ENCODE data around the gene LSAMP. TPM values are rescaled to one million over a fixed set of nuclear protein-coding genes. Genes with fewer than 3 reads are reported as not detected.

LSAMP gene
- total RNA-seq, 1 experiment from 2014 or later = not detected

GRCh38 chr3:116097226-116097625, 348.1 kb downstream of the LSAMP start:
- TF ChIP-seq EZH2 (IDR thresholded peaks at IDR 0.05; ENCODE audit: low read depth) (no peak), CTCF (conservative IDR thresholded peaks at IDR 0.05) (no peak)
- Histone ChIP-seq H3K27ac (no peak overlapping the region), H3K36me3 (ENCODE audit: low read depth) (no peaks in the 10 kb centered on the region), H3K9me3 (ENCODE audit: insufficient read depth, low read depth) (no peaks in the 10 kb centered on the region), H3F3A (ENCODE audit: insufficient read depth, low read depth) (no peaks in the 10 kb centered on the region), H3K4me1 (replicated peaks; ENCODE audit: insufficient read depth) (no peaks in the 10 kb centered on the region), H3K79me2 (ENCODE audit: low read depth) (no peaks in the 10 kb centered on the region), H4K20me1 (ENCODE audit: insufficient read depth) (no peaks in the 10 kb centered on the region), H3K4me2 (no peak overlapping the region), H3K4me3 (no peak overlapping the region), H3K27me3 (ENCODE audit: insufficient read depth, low read depth) (no peaks in the 10 kb centered on the region), H2AFZ (no peak overlapping the region), H3K9me2 (ENCODE audit: insufficient read depth) (no peaks in the 10 kb centered on the region)
- BruUV-seq (replicated peaks) = no TSS peak
- no peak for DNase-seq
- ChIA-PET POLR2A (ENCODE audit: unreplicated experiment) (no interaction called here), CTCF (no interaction called here)
- intact Hi-C loops (cut with micrococcal nuclease; ENCODE audit: unreplicated experiment) = no loop called here

- TF ChIP-seq CTCF (conservative IDR thresholded peaks at IDR 0.05) (no peak), EZH2 (IDR thresholded peaks at IDR 0.05; ENCODE audit: low read depth) (no peak)
- no peak for DNase-seq
- Histone ChIP-seq H3K36me3 (ENCODE audit: low read depth) (no peaks in the 10 kb centered on the region), H3K27ac (no peak overlapping the region), H3K4me3 (no peak overlapping the region), H4K20me1 (ENCODE audit: insufficient read depth) (no peaks in the 10 kb centered on the region), H3K79me2 (ENCODE audit: low read depth) (no peaks in the 10 kb centered on the region), H2AFZ (no peak overlapping the region), H3K4me1 (replicated peaks; ENCODE audit: insufficient read depth) (no peaks in the 10 kb centered on the region), H3K27me3 (ENCODE audit: insufficient read depth, low read depth) (no peaks in the 10 kb centered on the region), H3K4me2 (no peak overlapping the region), H3F3A (ENCODE audit: insufficient read depth, low read depth) (no peaks in the 10 kb centered on the region), H3K9me3 (ENCODE audit: insufficient read depth, low read depth) (no peaks in the 10 kb centered on the region), H3K9me2 (ENCODE audit: insufficient read depth) (no peaks in the 10 kb centered on the region)
- POLR2A ChIA-PET (ENCODE audit: unreplicated experiment) = interaction anchor here (0.7 kb wide), 1 partner anchor 1913 kb away, joined by 3 read pairs; no protein-coding TSS in a partner anchor
- BruUV-seq (replicated peaks) = no TSS peak
- intact Hi-C loops (cut with micrococcal nuclease; ENCODE audit: unreplicated experiment) = no loop called here
- CTCF ChIA-PET = no interaction called here
These were observed 348.7 kb downstream of the LSAMP start for GRCh38 chr3:116096631-116097030.

- H3K4me1 ChIP-seq (replicated peaks; ENCODE audit: insufficient read depth) = no peaks in the 10 kb centered on the region
These were observed 351.9 kb downstream of the LSAMP start for GRCh38 chr3:116093374-116093773.

More at GRCh38 chr3:116093374-116093773, 351.9 kb downstream of the LSAMP start:
- intact Hi-C loops (cut with micrococcal nuclease; ENCODE audit: unreplicated experiment) = no loop called here
- no peak overlapping the region for H3K4me3 ChIP-seq
- no peak for DNase-seq
- H3K9me3 ChIP-seq (ENCODE audit: insufficient read depth, low read depth) = no peaks in the 10 kb centered on the region
- TF ChIP-seq EZH2 (IDR thresholded peaks at IDR 0.05; ENCODE audit: low read depth) = no peak
- no peak for TF ChIP-seq CTCF (conservative IDR thresholded peaks at IDR 0.05)
- no peaks in the 10 kb centered on the region for H3K79me2 ChIP-seq (ENCODE audit: low read depth)
- BruUV-seq (replicated peaks) = no TSS peak
- H3K9me2 ChIP-seq (ENCODE audit: insufficient read depth) = no peaks in the 10 kb centered on the region
- ChIA-PET CTCF (no interaction called here), POLR2A (ENCODE audit: unreplicated experiment) (no interaction called here)
- H3K27me3 ChIP-seq (ENCODE audit: insufficient read depth, low read depth) = no peaks in the 10 kb centered on the region
- no peaks in the 10 kb centered on the region for H3F3A ChIP-seq (ENCODE audit: insufficient read depth, low read depth)
- H4K20me1 ChIP-seq (ENCODE audit: insufficient read depth) = no peaks in the 10 kb centered on the region
- H3K36me3 ChIP-seq (ENCODE audit: low read depth) = no peaks in the 10 kb centered on the region
- no peak overlapping the region for H3K27ac ChIP-seq
- H3K4me2 ChIP-seq = no peak overlapping the region
- no peak overlapping the region for H2AFZ ChIP-seq

All from PC-9 (cell line).